WI38 (cell line): Measurements from ENCODE around the gene LTBP3.
A peak's percentile ranks its signal among the peaks of the same experiment; 100 is the strongest.

ENCODE experiments used
- H3K4me3 ChIP-seq: 2 replicates; pipeline ENCODE4 v1.5.1; 2011; ENCODE audit warnings: low read depth, mild to moderate bottlenecking, control low read depth, low read length
- TF ChIP-seq, protein P1 (sequence below): IDR thresholded peaks from 2 replicates; pipeline ENCODE4 v1.5.1; 2012; ENCODE audit warnings: low read depth, mild to moderate bottlenecking, control low read depth, low read length

LTBP3 gene

DNA sequence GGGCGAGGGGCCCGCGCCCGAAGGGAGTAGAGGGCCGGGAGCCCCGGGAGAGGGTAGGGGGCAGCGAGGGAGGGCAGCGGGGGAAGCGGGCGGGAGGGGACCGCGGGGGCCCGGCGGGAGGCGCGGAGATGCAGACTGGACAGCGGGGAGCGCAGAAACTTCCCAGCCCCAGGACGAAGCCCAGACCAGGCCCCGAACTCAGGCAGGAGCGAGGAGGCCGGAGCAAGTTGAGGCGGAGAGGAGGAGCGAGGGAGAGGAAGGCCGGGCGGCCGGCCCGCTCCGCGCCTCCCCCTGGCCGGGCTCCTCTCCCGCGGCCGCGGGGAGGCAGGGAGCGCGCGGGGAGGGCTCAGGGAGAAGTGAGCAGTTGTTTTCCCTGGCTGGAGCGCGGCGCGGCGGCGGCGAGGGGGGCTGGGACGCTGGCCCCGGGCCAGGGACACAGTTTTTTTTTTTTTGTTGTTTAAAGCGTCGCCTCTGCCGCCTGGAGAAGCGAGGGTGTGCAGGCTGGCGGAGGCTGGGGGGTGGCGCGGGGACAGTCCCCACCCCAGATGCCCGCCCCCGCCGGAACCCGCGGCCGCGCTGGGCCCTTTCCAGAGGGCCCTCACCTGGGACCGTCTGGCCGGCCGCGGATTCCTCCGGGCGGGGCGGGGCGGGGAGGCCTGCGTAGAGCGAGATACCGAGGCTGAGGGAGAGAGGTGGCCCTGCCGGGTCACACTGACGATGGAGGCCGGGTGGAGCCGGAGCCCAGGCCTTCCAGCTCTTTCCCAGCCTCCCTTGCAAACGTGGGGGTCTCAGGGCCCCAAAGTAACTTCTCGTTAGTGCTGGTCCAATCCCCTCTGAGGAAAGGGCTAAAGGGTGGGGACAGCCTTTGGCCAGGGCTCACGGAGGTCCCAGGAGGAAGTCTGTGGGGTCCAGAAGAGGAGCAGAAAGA, at the start of gene LTBP3:
Gene LTBP3 (minus strand): TSS at position 358 of the 928 bp plus-strand sequence. CDS start 400 bp downstream, outside the sequence.
- H3K4me3 ChIP-seq: peak within 1 kb of the TSS; percentile 64
- TF ChIP-seq, protein P1, sequence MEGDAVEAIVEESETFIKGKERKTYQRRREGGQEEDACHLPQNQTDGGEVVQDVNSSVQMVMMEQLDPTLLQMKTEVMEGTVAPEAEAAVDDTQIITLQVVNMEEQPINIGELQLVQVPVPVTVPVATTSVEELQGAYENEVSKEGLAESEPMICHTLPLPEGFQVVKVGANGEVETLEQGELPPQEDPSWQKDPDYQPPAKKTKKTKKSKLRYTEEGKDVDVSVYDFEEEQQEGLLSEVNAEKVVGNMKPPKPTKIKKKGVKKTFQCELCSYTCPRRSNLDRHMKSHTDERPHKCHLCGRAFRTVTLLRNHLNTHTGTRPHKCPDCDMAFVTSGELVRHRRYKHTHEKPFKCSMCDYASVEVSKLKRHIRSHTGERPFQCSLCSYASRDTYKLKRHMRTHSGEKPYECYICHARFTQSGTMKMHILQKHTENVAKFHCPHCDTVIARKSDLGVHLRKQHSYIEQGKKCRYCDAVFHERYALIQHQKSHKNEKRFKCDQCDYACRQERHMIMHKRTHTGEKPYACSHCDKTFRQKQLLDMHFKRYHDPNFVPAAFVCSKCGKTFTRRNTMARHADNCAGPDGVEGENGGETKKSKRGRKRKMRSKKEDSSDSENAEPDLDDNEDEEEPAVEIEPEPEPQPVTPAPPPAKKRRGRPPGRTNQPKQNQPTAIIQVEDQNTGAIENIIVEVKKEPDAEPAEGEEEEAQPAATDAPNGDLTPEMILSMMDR: no peak

DNA sequence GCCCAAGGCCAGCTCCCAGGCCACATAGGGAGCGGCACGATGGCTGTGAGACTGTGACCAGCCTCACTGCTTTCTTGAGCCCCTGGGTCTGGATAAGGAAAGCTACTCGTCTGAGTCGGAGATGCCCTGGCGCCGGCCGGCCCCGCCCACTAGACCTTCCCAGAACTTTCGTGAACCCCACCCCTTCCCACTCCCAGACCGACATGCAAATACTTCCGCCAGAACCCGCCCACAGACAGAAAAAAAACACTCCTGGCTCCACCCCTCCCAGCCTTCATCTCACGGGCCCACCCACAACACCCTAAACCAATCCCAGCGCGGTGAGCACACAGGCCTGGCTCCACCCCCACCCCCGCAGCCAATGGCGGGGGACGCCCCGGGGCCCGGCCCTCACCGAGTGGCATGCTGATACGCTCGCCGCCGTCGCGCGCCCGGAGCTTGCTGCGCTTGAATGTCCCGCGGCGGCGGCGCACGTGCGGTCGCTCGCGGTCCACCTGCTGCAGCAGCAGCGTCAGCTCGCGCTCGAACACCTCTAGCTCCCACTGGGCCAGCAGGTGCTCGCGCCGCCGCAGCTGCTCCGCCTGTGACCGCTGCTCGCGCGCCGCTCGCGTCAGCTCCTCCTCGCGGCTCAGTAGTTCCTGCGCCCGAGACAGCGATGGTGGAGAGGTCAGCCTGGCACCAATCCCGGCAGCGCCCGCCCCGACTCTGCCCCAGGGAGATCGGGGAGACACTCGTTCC, 48.9 kb upstream of the LTBP3 start:
- TF ChIP-seq, protein P1: no peak
- no peak overlapping the region for H3K4me3 ChIP-seq

DNA sequence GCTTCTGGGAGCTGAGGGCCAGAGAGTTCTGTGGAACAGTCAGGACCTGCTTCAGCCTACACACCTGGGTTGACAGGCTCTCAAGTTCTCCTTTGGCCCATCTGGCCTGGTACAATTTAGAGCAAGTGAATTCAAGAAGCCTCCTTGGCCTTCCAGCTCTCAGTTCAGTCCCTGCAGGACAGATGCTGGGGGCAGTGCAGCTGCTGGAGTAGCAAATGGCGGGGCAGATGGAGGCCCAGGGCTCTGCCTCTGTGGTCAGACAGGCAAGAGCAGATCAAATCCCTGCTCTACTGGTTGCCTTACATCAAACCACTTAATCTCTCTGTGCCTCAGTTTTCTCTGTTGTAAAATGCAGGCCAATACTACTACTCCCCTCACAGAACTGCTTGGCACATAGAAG, 46.1 kb upstream of the LTBP3 start:
- no peak overlapping the region for H3K4me3 ChIP-seq
- TF ChIP-seq, protein P1: no peak

DNA sequence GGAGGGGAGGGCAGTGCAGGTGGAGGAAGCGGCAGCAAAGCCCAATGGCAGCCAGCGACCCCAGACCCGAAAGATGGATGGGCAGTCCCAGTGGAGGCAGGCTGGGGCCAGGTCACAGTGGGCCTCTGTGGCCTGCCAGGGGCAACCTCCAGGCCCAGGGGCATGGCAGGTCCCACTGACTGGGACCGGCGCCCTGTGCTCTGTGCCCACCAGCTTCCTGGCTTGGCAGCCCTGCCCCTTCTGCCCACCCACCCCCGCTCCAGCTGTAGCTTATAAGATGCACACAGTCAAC, 41.7 kb upstream of the LTBP3 start:
- TF ChIP-seq, protein P1: no peak
- H3K4me3 ChIP-seq: no peak overlapping the region

DNA sequence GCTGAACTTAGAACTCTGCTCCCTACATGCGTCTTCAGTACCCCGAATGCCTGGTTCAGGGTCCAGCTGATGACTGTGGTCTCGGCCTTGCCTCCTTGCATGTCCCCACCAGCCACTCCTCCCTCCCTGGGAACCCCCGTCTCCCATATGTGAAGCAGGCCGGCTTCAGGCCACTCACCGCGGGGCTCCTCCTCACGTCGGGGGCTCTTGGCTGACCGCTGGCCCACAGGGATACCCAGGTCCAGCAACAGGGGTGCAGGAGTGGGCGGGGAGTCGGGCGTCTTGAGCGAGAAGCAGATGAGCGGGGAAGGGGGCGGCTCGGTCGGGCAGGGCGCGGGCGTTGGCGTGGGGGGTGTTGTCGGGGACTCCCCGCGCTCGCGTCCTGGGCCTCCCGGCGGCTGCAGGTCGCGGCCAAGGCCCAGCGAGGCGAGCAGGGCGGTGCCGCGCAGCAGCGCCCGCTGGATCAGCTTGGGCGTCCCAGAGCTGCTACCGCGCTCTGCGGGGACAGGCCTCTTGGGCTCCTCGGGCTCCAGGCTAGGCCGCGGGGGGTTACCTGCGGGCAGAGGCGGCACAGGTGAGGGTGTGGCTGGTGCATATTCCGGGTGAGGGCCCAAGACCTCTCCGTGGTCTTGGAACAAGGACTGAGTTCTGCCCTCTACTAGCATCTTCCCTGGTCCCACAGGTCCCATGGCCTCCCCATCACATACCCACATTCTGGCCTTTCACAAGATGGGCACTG, 41.2 kb upstream of the LTBP3 start:
- H3K4me3 ChIP-seq: no peak overlapping the region
- TF ChIP-seq, protein P1: no peak

DNA sequence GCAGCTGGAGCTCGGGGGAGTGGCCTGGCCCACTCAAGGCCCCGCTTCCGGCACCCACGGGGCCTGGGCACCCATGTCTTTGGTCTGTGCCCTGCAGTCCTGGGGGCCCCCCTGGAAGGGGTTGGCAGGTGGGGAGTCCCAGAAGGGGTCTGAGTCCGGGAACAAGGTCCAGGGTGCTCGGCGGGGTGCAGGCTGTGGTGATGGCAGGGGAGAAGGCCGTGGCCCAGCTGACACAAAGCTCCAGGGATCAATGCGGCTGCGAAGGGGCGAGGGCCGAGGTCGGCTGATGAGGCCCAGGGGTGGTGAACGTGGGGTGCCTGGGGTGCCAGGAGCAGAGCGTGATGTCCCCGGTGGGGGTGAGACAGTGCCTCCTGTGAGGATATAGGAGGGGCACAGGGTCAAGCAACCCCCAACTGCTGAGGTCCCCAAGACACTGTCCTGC, 40.1 kb upstream of the LTBP3 start:
- H3K4me3 ChIP-seq: no peak overlapping the region
- TF ChIP-seq, protein P1: no peak
